ENCODE results near the gene GSG1.

The GSG1 gene

GRCh38 chr12:13119826-13120225, 16.4 kb upstream of the GSG1 start:
- DNase-seq (ENCODE audit: low spot score) = no peak

GRCh38 chr12:13117029-13117428, 13.6 kb upstream of the GSG1 start:
- DNase-seq (ENCODE audit: low spot score) = no peak

- DNase-seq (ENCODE audit: low spot score) = peak; percentile 23
Measured at GRCh38 chr12:13116259-13116658, 12.8 kb upstream of the GSG1 start.

GRCh38 chr12:13114251-13115052, 11.0 kb upstream of the GSG1 start:
- peak; percentile 59 for DNase-seq (ENCODE audit: low spot score)

GRCh38 chr12:13112968-13113367, 9.5 kb upstream of the GSG1 start:
- DNase-seq (ENCODE audit: low spot score) = no peak

- DNase-seq (ENCODE audit: low spot score) = no peak
Measured at GRCh38 chr12:13106666-13107065, 3.2 kb upstream of the GSG1 start.

- DNase-seq (ENCODE audit: low spot score) = no peak
Measured at GRCh38 chr12:13105781-13106180, 2.3 kb upstream of the GSG1 start.

- no peak for DNase-seq (ENCODE audit: low spot score)
Measured at GRCh38 chr12:13104409-13104808, 942 bp upstream of the GSG1 start.

GRCh38 chr12:13102461-13103195, 839 bp downstream of the GSG1 start:
- no peak for DNase-seq (ENCODE audit: low spot score)

- peak; percentile 72 for DNase-seq (ENCODE audit: low spot score)
Measured at GRCh38 chr12:13101821-13102375, 1.6 kb downstream of the GSG1 start.

GRCh38 chr12:13100882-13101769, 2.3 kb downstream of the GSG1 start:
- DNase-seq (ENCODE audit: low spot score) = peak; percentile 96

GRCh38 chr12:13100605-13100881, 2.9 kb downstream of the GSG1 start:
- DNase-seq (ENCODE audit: low spot score) = no peak

- DNase-seq (ENCODE audit: low spot score) = no peak
Measured at GRCh38 chr12:13099844-13100604, 3.4 kb downstream of the GSG1 start.

GRCh38 chr12:13099066-13099843, 4.2 kb downstream of the GSG1 start:
- peak; percentile 32 for DNase-seq (ENCODE audit: low spot score)

GRCh38 chr12:13097491-13098011, 5.9 kb downstream of the GSG1 start:
- DNase-seq (ENCODE audit: low spot score) = peak; percentile 16

- peak; percentile 52 for DNase-seq (ENCODE audit: low spot score)
Measured at GRCh38 chr12:13095266-13095995, 8.0 kb downstream of the GSG1 start.

GRCh38 chr12:13094367-13094766, 9.1 kb downstream of the GSG1 start:
- peak; percentile 52 for DNase-seq (ENCODE audit: low spot score)

- no peak for DNase-seq (ENCODE audit: low spot score)
Measured at GRCh38 chr12:13093848-13094220, 9.6 kb downstream of the GSG1 start.

- DNase-seq (ENCODE audit: low spot score) = peak; percentile 70
Measured at GRCh38 chr12:13093191-13093847, 10.1 kb downstream of the GSG1 start.

Data from kidney tubule cell (primary cell).